OCI-LY1 (cell line): ENCODE data around the gene RBMS3.

ENCODE experiments used
- H2AFZ ChIP-seq: fragments of 200-600 bp; sonication (generic), shearing (Covaris generic); 2 replicates; pipeline ENCODE4 v1.6.0; 2014; ENCODE audit warnings: antibody characterized with exemption, mild to moderate bottlenecking, low read length
- H3F3A ChIP-seq: fragments of 200-600 bp; sonication (generic), shearing (Covaris generic); 2 replicates; pipeline ENCODE4 v1.6.0; 2014; ENCODE audit warnings: mild to moderate bottlenecking, antibody characterized with exemption, low read length, moderate library complexity; ENCODE audit not compliant: insufficient read depth
- H3K27ac ChIP-seq: fragments of 200-600 bp; sonication (generic); 2 replicates; pipeline ENCODE4 v1.5.1; 2014; ENCODE audit warnings: low read length, mixed run types, mild to moderate bottlenecking, low read depth; ENCODE audit not compliant: poor library complexity, severe bottlenecking
- H3K27me3 ChIP-seq: fragments of 200-600 bp; sonication (generic); 2 replicates; pipeline ENCODE4 v1.6.0; 2014; ENCODE audit warnings: antibody characterized with exemption, mild to moderate bottlenecking, low read length, moderate library complexity; ENCODE audit not compliant: insufficient read depth
- H3K36me3 ChIP-seq: fragments of 200-600 bp; sonication (generic); 2 replicates; pipeline ENCODE4 v1.6.1; 2014; ENCODE audit warnings: mild to moderate bottlenecking, antibody characterized with exemption, low read length, moderate library complexity, mixed read lengths; ENCODE audit not compliant: insufficient read depth
- H3K4me1 ChIP-seq: fragments of 200-600 bp; sonication (generic); 2 replicates; pipeline ENCODE4 v1.5.1; 2014; ENCODE audit warnings: mild to moderate bottlenecking, low read length, moderate library complexity; ENCODE audit not compliant: insufficient read depth, severe bottlenecking
- H3K4me2 ChIP-seq: fragments of 200-600 bp; sonication (generic), shearing (Covaris generic); 2 replicates; pipeline ENCODE4 v1.6.1; 2014; ENCODE audit warnings: low read length
- H3K4me3 ChIP-seq: fragments of 200-600 bp; sonication (generic); 2 replicates; pipeline ENCODE4 v1.5.1; 2014; ENCODE audit warnings: low read length, low read depth, mild to moderate bottlenecking, mixed read lengths; ENCODE audit not compliant: poor library complexity, severe bottlenecking
- H3K79me2 ChIP-seq: fragments of 200-600 bp; shearing (Covaris generic); 2 replicates; pipeline ENCODE4 v1.6.1; 2016; ENCODE audit warnings: mixed run types, low read length, mixed read lengths; ENCODE audit not compliant: insufficient read depth
- H3K9ac ChIP-seq: fragments of 200-600 bp; sonication (generic), shearing (Covaris generic); 2 replicates; pipeline ENCODE4 v1.6.1; 2014; ENCODE audit warnings: mild to moderate bottlenecking, low read length, mixed read lengths
- H3K9me2 ChIP-seq: fragments of 200-600 bp; sonication (generic), shearing (Covaris generic); 2 replicates; pipeline ENCODE4 v1.6.1; 2014; ENCODE audit warnings: low read depth, mild to moderate bottlenecking, low read length, mixed read lengths
- H3K9me3 ChIP-seq: fragments of 200-600 bp; shearing (Covaris generic); 2 replicates; pipeline ENCODE4 v1.6.1; 2014; ENCODE audit warnings: low read length, mixed read lengths
- H4K20me1 ChIP-seq: fragments of 200-600 bp; sonication (generic), shearing (Covaris generic); 2 replicates; pipeline ENCODE4 v1.6.0; 2016; ENCODE audit warnings: mild to moderate bottlenecking, low read length; ENCODE audit not compliant: insufficient read depth
- EZH2 ChIP-seq: fragments of 200-600 bp; sonication (generic), shearing (Covaris generic); IDR thresholded peaks from 2 replicates; pipeline ENCODE4 v1.8.0; 2017; ENCODE audit warnings: borderline replicate concordance, mixed run types, mild to moderate bottlenecking, antibody characterized with exemption, low read length, moderate library complexity, mixed read lengths
- TF ChIP-seq, protein P1 (sequence below): fragments of 200-600 bp; sonication (generic), shearing (Covaris generic); IDR thresholded peaks from 2 replicates; pipeline ENCODE4 v1.5.1; 2017; ENCODE audit warnings: mild to moderate bottlenecking, antibody characterized with exemption, low read length, moderate library complexity, mixed read lengths

Gene RBMS3

DNA sequence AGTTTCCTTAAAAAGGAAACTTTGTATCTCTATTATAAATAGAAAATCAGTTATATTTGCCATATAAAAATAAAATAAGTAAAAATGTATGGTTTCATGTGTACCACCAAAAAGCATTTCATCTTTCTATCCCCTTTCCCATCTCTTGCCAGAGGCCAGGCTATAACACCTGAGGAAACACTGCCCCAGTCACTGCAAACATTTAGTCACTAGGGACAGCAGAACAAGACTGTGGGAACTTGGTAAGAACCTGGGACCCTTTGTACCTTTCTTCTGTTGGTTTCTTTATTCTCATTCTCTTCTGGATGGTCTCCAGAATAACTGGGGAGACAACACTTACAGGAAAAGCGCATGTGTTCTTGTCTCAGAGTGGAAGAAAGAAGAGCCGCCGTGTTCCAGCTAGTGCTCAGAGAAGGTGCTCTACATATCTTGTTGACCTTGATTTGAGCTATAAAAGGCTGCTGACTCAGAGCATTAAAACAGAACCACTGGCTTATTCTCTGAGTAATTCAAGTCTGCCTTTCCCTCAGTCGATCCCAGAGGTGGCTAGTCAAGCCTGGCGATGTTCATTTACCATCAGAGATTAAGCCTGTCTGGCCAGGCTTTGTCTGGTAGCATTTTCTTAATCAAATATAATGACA lies 361.6 kb downstream of the RBMS3 start:
- Histone ChIP-seq H3K4me1 (peaks cover 20% of the 10 kb centered on the region), H3K9me2 (no peaks in the 10 kb centered on the region), H3K36me3 (peaks cover 5% of the 10 kb centered on the region), H3K9ac (no peak overlapping the region), H3K4me2 (no peak overlapping the region), H4K20me1 (no peaks in the 10 kb centered on the region), H2AFZ (no peak overlapping the region), H3K27me3 (no peaks in the 10 kb centered on the region), H3K79me2 (no peaks in the 10 kb centered on the region), H3K9me3 (no peaks in the 10 kb centered on the region), H3K4me3 (no peak overlapping the region), H3K27ac (no peak overlapping the region), H3F3A (no peaks in the 10 kb centered on the region)
- TF ChIP-seq, protein P1, sequence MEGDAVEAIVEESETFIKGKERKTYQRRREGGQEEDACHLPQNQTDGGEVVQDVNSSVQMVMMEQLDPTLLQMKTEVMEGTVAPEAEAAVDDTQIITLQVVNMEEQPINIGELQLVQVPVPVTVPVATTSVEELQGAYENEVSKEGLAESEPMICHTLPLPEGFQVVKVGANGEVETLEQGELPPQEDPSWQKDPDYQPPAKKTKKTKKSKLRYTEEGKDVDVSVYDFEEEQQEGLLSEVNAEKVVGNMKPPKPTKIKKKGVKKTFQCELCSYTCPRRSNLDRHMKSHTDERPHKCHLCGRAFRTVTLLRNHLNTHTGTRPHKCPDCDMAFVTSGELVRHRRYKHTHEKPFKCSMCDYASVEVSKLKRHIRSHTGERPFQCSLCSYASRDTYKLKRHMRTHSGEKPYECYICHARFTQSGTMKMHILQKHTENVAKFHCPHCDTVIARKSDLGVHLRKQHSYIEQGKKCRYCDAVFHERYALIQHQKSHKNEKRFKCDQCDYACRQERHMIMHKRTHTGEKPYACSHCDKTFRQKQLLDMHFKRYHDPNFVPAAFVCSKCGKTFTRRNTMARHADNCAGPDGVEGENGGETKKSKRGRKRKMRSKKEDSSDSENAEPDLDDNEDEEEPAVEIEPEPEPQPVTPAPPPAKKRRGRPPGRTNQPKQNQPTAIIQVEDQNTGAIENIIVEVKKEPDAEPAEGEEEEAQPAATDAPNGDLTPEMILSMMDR = no peak
- TF ChIP-seq EZH2 = no peak

DNA sequence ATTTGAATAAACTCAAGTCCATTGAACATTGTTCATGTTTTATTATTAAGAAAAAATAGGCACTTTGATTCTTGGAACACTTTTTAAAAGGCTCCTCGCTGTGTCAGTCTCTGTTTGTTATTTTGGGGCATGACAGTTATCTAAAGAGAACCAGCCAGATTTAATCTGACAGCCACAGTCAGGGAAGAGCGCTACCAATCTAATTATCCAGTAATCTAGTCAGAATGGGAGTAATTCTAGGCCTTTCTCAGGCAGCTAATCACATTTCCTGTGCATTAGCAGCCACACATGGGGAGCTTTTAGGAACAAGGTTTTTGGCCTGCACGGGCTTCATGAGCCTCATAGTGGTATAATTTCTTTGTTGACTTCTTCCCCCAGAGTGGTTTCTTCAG lies 362.2 kb downstream of the RBMS3 start:
- Histone ChIP-seq H3K36me3 (peaks cover 5% of the 10 kb centered on the region), H2AFZ (no peak overlapping the region), H3K4me3 (no peak overlapping the region), H3K9me2 (no peaks in the 10 kb centered on the region), H4K20me1 (no peaks in the 10 kb centered on the region), H3K9me3 (no peaks in the 10 kb centered on the region), H3F3A (no peaks in the 10 kb centered on the region), H3K9ac (no peak overlapping the region), H3K79me2 (no peaks in the 10 kb centered on the region), H3K4me1 (peaks cover 20% of the 10 kb centered on the region), H3K27ac (no peak overlapping the region), H3K4me2 (no peak overlapping the region), H3K27me3 (no peaks in the 10 kb centered on the region)
- no peak for TF ChIP-seq EZH2
- TF ChIP-seq, protein P1 = no peak

DNA sequence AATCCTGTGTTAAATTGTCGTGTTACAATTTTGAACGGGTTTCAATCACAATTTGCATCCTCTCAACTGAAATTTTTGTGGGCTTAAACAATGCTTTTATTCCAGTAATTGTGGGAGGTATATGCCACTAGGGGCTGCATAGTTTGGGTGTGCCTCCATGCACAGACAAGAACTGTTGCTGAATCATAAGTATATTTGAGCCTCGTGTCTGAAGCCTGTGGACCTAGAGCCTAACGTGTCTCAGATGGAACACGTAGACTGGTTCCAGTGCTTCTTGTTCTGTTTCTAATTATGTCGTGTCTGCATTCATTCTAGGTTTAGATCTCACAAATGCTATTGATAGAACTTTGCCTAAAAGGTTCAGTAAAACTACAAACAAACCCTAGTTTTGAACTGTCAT lies 363.4 kb downstream of the RBMS3 start:
- TF ChIP-seq, protein P1 = no peak
- no peak for TF ChIP-seq EZH2
- no peaks in the 10 kb centered on the region for H3K27me3 ChIP-seq
- no peaks in the 10 kb centered on the region for H3K9me3 ChIP-seq
- H3K4me1 ChIP-seq = peaks cover 27% of the 10 kb centered on the region
- no peak overlapping the region for H2AFZ ChIP-seq
- H3K79me2 ChIP-seq = no peaks in the 10 kb centered on the region
- H3K9me2 ChIP-seq = no peaks in the 10 kb centered on the region
- H3K9ac ChIP-seq = no peak overlapping the region
- no peak overlapping the region for H3K4me2 ChIP-seq
- peaks cover 5% of the 10 kb centered on the region for H3K36me3 ChIP-seq
- H4K20me1 ChIP-seq = no peaks in the 10 kb centered on the region
- H3K4me3 ChIP-seq = no peak overlapping the region
- no peaks in the 10 kb centered on the region for H3F3A ChIP-seq
- no peak overlapping the region for H3K27ac ChIP-seq
